Prostate gland (tissue), 2 donors: Measurements from ENCODE around the gene NCAM2.

ENCODE experiments used
- POLR2AphosphoS5 ChIP-seq: sonication (generic); formaldehyde crosslinking; IDR thresholded peaks from one replicate; pipeline ENCODE4 v1.6.1; 2017; ENCODE audit warnings: antibody characterized with exemption
- TF ChIP-seq, protein P1 (sequence below), 4 experiments: fragments of 200-600 bp in 2 of 4; fragments of 450-650 bp in 2 of 4; sonication (generic) in 2 of 4; IDR thresholded peaks; 1 replicate in 3 of 4; 2 replicates in 1 of 4; pipeline ENCODE4 v1.5.1; 2016 to 2019; ENCODE audit warnings: antibody characterized with exemption in 4 of 4, mild to moderate bottlenecking in 2 of 4, moderate library complexity in 2 of 4

- TF ChIP-seq, protein P1, sequence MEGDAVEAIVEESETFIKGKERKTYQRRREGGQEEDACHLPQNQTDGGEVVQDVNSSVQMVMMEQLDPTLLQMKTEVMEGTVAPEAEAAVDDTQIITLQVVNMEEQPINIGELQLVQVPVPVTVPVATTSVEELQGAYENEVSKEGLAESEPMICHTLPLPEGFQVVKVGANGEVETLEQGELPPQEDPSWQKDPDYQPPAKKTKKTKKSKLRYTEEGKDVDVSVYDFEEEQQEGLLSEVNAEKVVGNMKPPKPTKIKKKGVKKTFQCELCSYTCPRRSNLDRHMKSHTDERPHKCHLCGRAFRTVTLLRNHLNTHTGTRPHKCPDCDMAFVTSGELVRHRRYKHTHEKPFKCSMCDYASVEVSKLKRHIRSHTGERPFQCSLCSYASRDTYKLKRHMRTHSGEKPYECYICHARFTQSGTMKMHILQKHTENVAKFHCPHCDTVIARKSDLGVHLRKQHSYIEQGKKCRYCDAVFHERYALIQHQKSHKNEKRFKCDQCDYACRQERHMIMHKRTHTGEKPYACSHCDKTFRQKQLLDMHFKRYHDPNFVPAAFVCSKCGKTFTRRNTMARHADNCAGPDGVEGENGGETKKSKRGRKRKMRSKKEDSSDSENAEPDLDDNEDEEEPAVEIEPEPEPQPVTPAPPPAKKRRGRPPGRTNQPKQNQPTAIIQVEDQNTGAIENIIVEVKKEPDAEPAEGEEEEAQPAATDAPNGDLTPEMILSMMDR (IDR thresholded peaks at IDR 0.05): no peak
- TF ChIP-seq POLR2AphosphoS5: no peak
Observed at GRCh38 chr21:21085206-21085605, 87.0 kb downstream of the NCAM2 start.
